NCI-H2081 treated with DMSO at 0.1 percent for 48 hours (cell line): Measurements from ENCODE around the gene ARCN1.
A peak's percentile ranks its signal among the peaks of the same experiment; 100 is the strongest.
"Not testable (repeated sequence)": the region's sequence is repeated elsewhere in the genome, so short reads cannot be mapped to it uniquely, and the experiment has no call there.

Source experiments
- DNase-seq: peaks from one replicate; lab custom pipeline; 2025; lab: John Stamatoyannopoulos, UW

ARCN1 gene

GRCh38 chr11:118606157-118606843, 34.1 kb downstream of the ARCN1 start:
- no peak for DNase-seq

- no peak for DNase-seq
Observed at GRCh38 chr11:118606844-118607228, 34.6 kb downstream of the ARCN1 start.

DNA sequence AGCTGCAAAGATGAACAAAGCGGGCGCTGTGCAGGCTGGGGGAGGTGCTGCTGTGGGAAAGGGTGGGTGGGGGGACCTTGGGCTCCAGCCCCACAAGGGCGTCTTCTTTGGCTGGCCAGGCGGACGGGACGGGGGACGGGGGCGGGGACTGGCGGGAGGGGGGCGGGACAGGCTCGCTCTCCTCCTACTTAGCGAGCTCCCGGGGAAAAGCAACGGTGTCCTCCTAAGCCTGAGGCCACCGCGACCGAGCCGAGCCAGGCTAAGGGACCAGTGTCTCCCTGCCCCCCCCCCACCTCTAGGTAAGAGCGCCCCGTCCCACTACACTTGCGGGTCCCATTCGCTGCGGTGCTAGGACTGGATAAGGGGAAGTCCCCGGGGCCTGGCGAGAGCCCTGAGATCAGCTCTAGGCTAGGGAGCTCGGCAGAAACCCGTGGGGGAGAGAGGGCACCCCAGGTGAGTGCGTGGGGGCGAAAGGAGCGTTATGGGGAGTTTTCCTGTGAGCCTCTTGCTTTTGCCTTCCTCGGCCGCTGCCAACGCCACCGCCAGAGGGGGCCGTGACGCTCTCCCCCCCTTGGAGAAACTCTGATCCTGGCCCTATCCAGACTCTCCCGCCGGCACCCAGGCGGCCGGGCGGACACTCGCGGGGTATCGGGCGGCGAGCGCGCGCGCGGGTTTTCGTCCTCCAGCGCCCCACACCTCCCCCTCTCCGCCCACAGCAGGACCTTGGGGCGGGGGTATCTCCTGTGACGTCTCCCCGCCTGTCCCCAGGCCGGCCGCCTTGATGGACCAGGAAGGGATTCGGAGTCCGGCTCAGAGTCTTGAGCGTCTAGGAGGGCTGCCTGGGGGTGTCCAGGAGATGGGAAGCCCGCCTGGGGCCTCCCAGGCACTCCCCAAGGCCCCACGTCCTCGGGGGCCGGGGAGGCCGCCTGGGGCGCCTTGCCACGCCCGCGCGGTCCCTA, 35.5 kb downstream of the ARCN1 start, which contains the start of gene PHLDB1:
Gene PHLDB1, plus strand, starts transcription at position 215 of the 959 bp plus-strand sequence. CDS start 6,222 bp downstream, outside the sequence.
- DNase-seq, result no peak

- DNase-seq, result no peak
Observed at GRCh38 chr11:118608360-118609227, 36.4 kb downstream of the ARCN1 start.

DNA sequence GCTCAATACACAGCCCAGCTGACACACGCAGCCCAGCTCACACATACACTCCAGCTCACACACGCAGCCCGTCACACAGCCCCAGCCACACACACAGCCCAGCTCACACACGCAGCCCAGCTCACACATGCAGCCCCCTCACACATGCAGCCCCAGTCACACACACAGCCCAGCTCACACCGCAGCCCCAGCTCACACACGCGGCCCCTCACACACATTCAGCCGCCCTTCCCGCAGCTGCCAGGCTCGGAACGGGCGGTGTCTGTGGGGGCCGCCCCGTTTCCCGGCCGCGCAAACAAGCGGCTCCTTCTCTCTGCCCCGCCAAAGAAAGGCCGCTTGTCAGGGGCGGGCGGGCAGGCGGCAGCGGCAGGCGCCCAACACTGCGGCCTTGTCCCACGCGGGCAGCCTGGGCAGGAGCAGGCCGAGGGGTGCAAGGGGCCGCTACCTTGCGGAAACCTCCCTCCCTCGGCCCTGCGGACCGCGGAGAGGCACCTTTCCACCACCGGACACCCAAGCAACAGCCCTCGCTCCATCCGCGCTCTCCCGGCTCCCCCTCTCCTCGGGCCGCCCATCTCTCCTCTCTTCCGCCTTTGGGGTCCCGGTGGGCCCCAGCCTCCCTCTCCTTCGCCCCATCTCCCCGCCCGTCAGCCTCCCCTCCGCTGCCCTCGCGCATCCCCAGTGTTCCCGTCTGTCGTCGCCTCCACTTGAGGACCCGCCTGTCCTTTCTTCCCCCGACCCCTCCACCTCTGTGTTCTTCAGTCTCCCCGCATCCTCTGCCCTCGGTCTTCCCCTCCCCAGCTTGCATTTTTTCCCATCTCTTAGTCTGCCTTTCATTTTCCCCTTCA, 37.4 kb downstream of the ARCN1 start:
- DNase-seq, result no peak

- DNase-seq, result no peak
Observed at GRCh38 chr11:118610225-118610772, 38.1 kb downstream of the ARCN1 start.

DNA sequence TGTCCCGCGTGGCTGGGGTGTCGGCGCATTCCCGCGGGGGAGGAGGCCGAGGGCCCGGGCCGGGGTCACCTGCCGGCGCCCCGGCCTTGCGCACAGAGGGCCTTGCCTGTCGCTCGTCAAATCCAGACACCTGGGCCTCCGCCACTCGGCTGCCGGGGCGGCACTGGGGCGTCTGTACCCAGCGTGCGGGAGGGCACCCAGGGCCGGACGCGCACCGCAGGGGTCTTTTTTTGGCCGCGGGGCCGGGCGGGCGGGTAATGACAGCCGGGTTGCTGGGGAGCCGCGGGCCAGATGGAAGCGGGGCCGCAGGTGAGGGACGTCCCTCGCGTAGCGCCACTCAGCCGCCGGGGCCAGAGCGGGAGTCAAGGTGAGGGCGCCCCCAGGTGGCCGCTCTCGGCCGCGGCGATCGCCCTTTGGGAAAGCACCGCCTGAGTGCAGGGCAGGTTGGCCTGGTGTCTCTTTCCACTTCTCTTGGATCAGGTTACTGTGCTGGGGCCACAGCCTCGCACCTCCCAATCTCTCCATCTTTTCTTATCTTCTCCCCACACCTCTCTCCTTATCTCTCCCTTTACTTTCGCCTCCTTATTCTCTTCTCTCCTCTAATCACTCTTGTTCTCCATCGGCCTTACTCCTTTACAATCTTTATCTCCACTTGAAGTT, 38.7 kb downstream of the ARCN1 start:
- DNase-seq, result no peak

- not testable (repeated sequence) for DNase-seq
Observed at GRCh38 chr11:118611433-118611795, 39.2 kb downstream of the ARCN1 start.

DNA sequence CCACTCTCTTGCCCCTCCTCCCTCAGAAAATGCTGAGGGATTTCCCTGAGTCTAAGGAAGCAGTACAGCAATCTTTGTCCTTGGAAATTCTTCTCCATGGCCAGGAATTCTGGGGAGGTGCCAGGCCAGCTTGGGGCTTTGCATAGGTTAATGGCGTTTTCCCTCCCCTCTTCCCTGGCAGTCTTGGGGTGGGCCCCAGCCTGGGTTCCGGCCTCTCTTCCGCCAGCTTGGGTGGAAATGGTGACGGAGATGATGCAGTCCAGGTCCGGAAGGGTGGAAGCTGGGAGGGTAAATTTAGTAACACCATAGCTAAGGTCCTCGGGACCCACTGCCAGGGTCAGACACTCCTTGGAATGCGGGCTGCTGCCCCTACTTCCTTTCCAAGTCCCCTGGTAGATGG, 40.2 kb downstream of the ARCN1 start:
- no peak for DNase-seq

- DNase-seq, result no peak
Observed at GRCh38 chr11:118614511-118614910, 42.3 kb downstream of the ARCN1 start.

GRCh38 chr11:118615282-118615975, 43.2 kb downstream of the ARCN1 start:
- DNase-seq, result no peak

DNA sequence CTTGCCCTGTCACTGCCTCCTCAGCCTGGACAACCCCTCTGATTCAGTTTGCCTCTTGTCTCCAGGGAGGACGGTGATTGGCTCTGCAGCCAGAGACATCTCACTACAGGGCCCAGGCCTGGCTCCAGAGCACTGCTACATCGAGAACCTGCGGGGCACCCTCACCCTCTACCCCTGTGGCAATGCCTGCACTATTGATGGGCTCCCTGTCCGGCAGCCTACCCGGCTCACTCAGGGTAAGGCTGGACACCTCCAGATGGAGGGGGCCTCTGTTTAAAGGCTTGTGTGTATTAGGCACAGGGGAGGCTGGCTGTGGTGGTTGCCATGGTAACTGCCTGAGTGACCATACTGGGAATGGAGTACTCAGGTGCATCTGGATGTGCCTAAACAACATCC, 43.8 kb downstream of the ARCN1 start:
- no peak for DNase-seq

- no peak for DNase-seq
Observed at GRCh38 chr11:118618115-118618990, 46.1 kb downstream of the ARCN1 start.

DNA sequence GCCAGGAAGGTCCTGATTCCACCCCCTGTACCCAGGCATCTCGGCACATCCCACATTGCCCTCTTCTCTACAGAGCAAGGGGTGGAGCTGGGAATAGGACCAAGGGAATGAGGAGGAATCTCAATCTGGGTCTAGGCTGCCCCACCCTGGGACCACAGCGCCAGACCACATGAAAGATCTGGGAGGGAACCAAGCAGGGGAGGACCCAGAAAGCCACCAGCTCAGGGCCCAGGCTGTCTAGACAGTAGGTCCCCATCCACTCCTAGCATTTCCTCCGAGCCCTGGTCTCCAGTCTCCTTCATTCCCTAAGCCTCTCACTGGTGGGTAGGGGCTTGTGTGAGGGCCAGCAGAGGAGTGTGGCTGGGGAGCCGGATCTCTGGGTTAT, 46.8 kb downstream of the ARCN1 start:
- no peak for DNase-seq

- DNase-seq, result no peak
Observed at GRCh38 chr11:118619444-118620197, 47.4 kb downstream of the ARCN1 start.

- DNase-seq, result no peak
Observed at GRCh38 chr11:118620529-118621070, 48.4 kb downstream of the ARCN1 start.

- DNase-seq, result peak; percentile 29
Observed at GRCh38 chr11:118621071-118621783, 49.0 kb downstream of the ARCN1 start.
